HepG2 (cell line): Measurements from ENCODE around the gene AKNA. TPM values are rescaled to one million over a fixed set of nuclear protein-coding genes. Genes with fewer than 3 reads are reported as not detected.

Experiments used
- ATAC-seq: fragments of 200-7000 bp; cut with Tn5 transposase; 3 replicates; pipeline ENCODE4 v1.9.1; 2020; ENCODE audit warnings: mild to moderate bottlenecking, moderate library complexity
- BruUV-seq: library from RNA; stranded (reverse); fragments of 400-500 nt; replicated peaks from 2 replicates; lab custom pipeline; 2021; lab: Mats Ljungman, UMichigan
- CTCF ChIA-PET: fragments of 300-600 bp; formaldehyde crosslinking; extraction: SDS; loops from one replicate; lab custom pipeline; 2021; ENCODE audit warnings: low total read pairs, inconsistent platforms, low intra/inter-chr PET ratio; lab: Yijun Ruan, JAX
- POLR2A ChIA-PET: fragments of 350-600 bp; sonication (Branson Sonifier 250); formaldehyde crosslinking; loops from one replicate; lab custom pipeline; 2020; ENCODE audit warnings: antibody characterized with exemption, inconsistent platforms; lab: Yijun Ruan, JAX
- DNase-seq: peaks from one replicate; pipeline ENCODE4 v3.0.0-alpha.2; 2015; ENCODE audit warnings: low spot score
- FAIRE-seq: peaks from 3 replicates; lab custom pipeline; 2011; peaks lifted over from hg19 to GRCh38; lab: Jason Lieb, UNC
- H2AFZ ChIP-seq: one replicate; pipeline ENCODE4 v1.6.1; 2011; ENCODE audit warnings: low read length, inconsistent platforms
- H3K27ac ChIP-seq: fragments of 300-600 bp; 3 replicates; pipeline ENCODE4 v1.8.0; 2011; ENCODE audit warnings: mixed run types, mild to moderate bottlenecking, mixed read lengths, low read length, inconsistent platforms; ENCODE audit not compliant: insufficient read depth; ENCODE audit errors: extremely low read length
- H3K27me3 ChIP-seq, 2 experiments: fragments of 200-600 bp in 1 of 2; 2 replicates in 1 of 2; 3 replicates in 1 of 2; pipeline versions ENCODE4 v1.6.0 to v1.8.0; 2011; ENCODE audit warnings: low read length in 2 of 2, mild to moderate bottlenecking in 2 of 2, moderate library complexity in 2 of 2, inconsistent platforms in 1 of 2; ENCODE audit not compliant: insufficient read depth in 2 of 2, control insufficient read depth in 1 of 2
- H3K36me3 ChIP-seq, 2 experiments: fragments of 200-600 bp in 1 of 2; replicated peaks in 1 of 2; 2 replicates in 1 of 2; 3 replicates in 1 of 2; pipeline versions ENCODE4 v1.5.1 to v1.8.0; 2011; ENCODE audit warnings: low read length in 2 of 2, inconsistent platforms in 1 of 2; ENCODE audit not compliant: insufficient read depth in 2 of 2, control insufficient read depth in 1 of 2
- H3K4me1 ChIP-seq: 2 replicates; pipeline ENCODE4 v1.5.1; 2012; ENCODE audit warnings: low read length, inconsistent platforms; ENCODE audit not compliant: insufficient read depth
- H3K4me2 ChIP-seq: 2 replicates; pipeline ENCODE4 v1.6.0; 2011; ENCODE audit warnings: low read depth, low read length, inconsistent platforms
- H3K4me3 ChIP-seq, 3 experiments: fragments of 200-600 bp in 1 of 3; sonication (generic), shearing (Covaris generic) in 1 of 3; replicated peaks in 1 of 3; 2 replicates each; pipeline ENCODE4 v1.5.1; 2011 to 2016; ENCODE audit warnings: low read length in 3 of 3, inconsistent platforms in 2 of 3, low read depth in 2 of 3, mild to moderate bottlenecking in 2 of 3, control low read depth in 1 of 3, mixed read lengths in 1 of 3; ENCODE audit not compliant: insufficient read depth in 1 of 3
- H3K79me2 ChIP-seq: one replicate; pipeline ENCODE4 v1.6.1; 2011; ENCODE audit warnings: low read length, inconsistent platforms; ENCODE audit not compliant: insufficient read depth
- H3K9ac ChIP-seq: 2 replicates; pipeline ENCODE4 v1.6.0; 2011; ENCODE audit warnings: mild to moderate bottlenecking, low read depth, low read length, inconsistent platforms; ENCODE audit not compliant: insufficient read depth
- H3K9me3 ChIP-seq: 2 replicates; pipeline ENCODE4 v1.5.1; 2012; ENCODE audit warnings: mild to moderate bottlenecking, low read length
- H4K20me1 ChIP-seq: 2 replicates; pipeline ENCODE4 v1.6.0; 2011; ENCODE audit warnings: inconsistent platforms, mild to moderate bottlenecking, low read length, moderate library complexity; ENCODE audit not compliant: insufficient read depth
- ADNP ChIP-seq: sonication (generic); formaldehyde crosslinking; IDR thresholded peaks from 2 replicates; pipeline ENCODE4 v1.4.0; 2020; ENCODE audit warnings: missing genetic modification reagents
- MEF2D ChIP-seq: sonication (generic); formaldehyde crosslinking; IDR thresholded peaks from 2 replicates; pipeline ENCODE4 v1.5.1; 2020; ENCODE audit warnings: mild to moderate bottlenecking, missing genetic modification reagents
- RBM22 ChIP-seq: fragments of 200-400 bp; formaldehyde crosslinking; optimal IDR thresholded peaks from 2 replicates; pipeline ENCODE3; 2017; ENCODE audit warnings: mild to moderate bottlenecking, low read length, moderate library complexity
- ZNF629 ChIP-seq: sonication (generic); formaldehyde crosslinking; conservative IDR thresholded peaks from 2 replicates; pipeline ENCODE4 v1.5.0; 2020; ENCODE audit warnings: missing genetic modification reagents
- ZNF768 ChIP-seq: sonication (generic); formaldehyde crosslinking; IDR thresholded peaks from 2 replicates; pipeline ENCODE4 v1.4.0; 2020; ENCODE audit warnings: missing genetic modification reagents
- WGBS: methylation state at CpG from one replicate; pipeline ENCODE4 v1.1.6; 2017; ENCODE audit warnings: low lambda C conversion rate; 5-methylcytosine and 5-hydroxymethylcytosine counted together
- in situ Hi-C: cut with HindIII; loops from 2 replicates; pipeline ENCODE4 v1.10.0; 2017; ENCODE audit warnings: low pct_unique_long_range_greater_than_20kb; ENCODE audit not compliant: extremely low pct_ligation_motif_present
- intact Hi-C: fragments of 100-400 bp; cut with micrococcal nuclease; formaldehyde crosslinking; loops from one replicate; pipeline ENCODE4 v1.10.0; 2022; ENCODE audit not compliant: unreplicated experiment
- polyA plus RNA-seq, 8 experiments: library from polyadenylated mRNA; depleted of rRNA in 3 of 8; stranded (reverse) in 7 of 8; unstranded in 1 of 8; fragments of >200 nt; fragmentation: Illumina TruSeq in 4 of 8; extraction: Trizol in 4 of 8; gene quantifications; 2 replicates each; pipeline versions ENCODE4 v1.2.1 to v1.2.3, GENCODE V29; 2011 to 2016; ENCODE audit warnings: low read depth in 4 of 8, missing spikeins in 1 of 8, mixed read lengths in 1 of 8; ENCODE audit not compliant: insufficient read depth in 1 of 8
- total RNA-seq, 5 experiments: library from RNA; depleted of rRNA; stranded (reverse); fragments of >200 nt; fragmentation: Illumina TruSeq; extraction: Trizol; gene quantifications; 2 replicates each; pipeline ENCODE4 v1.2.3, GENCODE V29; 2016; ENCODE audit warnings: low read depth in 1 of 5

The AKNA gene
- total and polyA plus RNA-seq, 2 of the 13 experiments (the other 11 are each of a cell fraction or from before 2014, with no cell fraction given): 3.0 to 3.1 TPM

DNA sequence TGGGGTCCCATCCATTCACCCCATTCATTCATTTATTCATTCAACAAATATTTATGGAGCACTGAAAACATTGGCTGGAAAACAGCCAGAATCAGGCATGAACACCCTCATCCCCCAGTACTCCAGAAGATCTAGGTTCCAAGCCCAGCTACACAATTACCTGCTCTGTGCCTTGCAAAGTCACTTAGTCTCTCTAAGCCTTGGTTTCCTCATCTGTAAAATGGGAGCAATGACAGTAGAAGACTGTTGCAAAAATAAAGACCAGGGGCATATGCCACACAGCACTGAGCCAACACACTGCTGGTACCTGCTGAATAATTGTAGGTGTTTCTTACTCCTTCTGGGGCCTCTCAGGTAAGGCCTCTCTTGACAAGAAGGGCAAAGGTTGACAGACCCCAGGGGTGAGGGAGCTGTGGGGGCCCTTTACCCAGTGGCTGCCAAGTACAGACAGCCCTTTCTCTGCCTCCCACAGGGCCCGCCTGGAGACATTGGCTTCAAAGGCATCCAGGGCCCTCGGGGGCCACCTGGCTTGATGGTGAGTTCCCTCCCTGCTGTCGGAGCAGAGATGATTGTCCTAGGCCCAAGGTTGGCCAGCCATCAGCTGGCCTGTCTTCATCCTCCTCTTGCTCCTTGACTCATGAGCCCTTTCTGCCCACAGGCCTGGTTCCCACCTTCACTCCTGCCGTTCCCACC is 87.5 kb downstream of the AKNA start:
- ChIA-PET POLR2A (no interaction called here), CTCF (no interaction called here)
- no peak overlapping the region for H3K4me2 ChIP-seq
- H3K4me1 ChIP-seq: peaks cover 8% of the 10 kb centered on the region
- TF ChIP-seq ZNF629 (CRISPR knock-in tag): peak; percentile 81
- no peak for TF ChIP-seq MEF2D
- peak; percentile 40 for TF ChIP-seq RBM22
- no peaks in the 10 kb centered on the region for H3K9me3 ChIP-seq
- H3K36me3 ChIP-seq: peaks cover 31 to 87% of the 10 kb centered on the region in 2 experiments
- H2AFZ ChIP-seq: no peak overlapping the region
- intact Hi-C loops: no loop called here
- no peak overlapping the region for H3K27ac ChIP-seq
- H3K79me2 ChIP-seq: no peaks in the 10 kb centered on the region
- no peaks in the 10 kb centered on the region for H3K27me3 ChIP-seq
- in situ Hi-C loops: no loop called here
- no peak overlapping the region for H3K4me3 ChIP-seq
- BruUV-seq: no TSS peak
- ATAC-seq (no peak), DNase-seq (no peak), FAIRE-seq (no peak)
- H4K20me1 ChIP-seq: no peaks in the 10 kb centered on the region
- H3K9ac ChIP-seq: no peak overlapping the region
- 93% methylated on average over 3 of the region's 4 CpGs for WGBS

DNA sequence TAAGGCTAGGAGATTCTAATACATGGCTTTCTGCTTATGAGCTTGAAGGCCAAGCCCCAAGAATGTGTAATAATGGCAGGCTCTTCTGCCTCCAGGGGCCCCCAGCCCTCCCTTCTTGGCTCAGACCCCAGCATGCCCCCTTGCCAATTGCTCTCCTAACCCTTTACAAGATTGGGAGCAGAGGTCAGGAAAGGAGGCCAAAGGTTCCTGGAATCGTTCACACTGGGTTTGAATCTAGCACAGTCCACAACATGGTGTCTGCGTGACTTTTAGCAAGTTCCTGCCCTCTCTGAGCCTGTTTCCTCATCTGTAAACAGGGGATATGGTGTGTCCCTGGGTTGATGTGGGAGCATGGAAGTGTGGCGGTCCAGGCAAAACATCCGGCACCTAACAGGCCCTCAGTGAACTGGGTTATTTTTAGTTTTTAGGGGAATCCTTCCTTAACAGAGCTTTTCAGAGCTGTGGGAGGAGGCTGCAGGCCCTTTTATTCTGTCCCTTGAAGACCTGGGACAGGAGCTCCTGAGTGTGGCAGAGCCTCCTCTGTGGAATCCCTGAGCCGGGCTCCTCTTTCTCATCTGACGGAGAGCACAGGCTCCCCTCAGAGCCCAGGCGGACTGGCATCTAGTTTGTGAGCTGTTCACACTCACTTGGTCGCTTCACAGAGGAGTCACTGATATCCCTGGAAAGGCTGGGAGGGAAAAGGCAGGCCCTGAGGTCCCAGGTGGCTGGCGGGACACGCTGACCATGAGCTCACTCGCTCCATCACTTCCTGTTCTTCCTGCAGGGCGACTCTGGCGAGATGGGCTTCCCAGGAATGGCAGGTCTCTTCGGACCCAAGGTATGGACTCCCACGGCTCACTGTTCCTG is 88.3 kb downstream of the AKNA start:
- 0 out of 2 replicates have a peak, but pooled peaks cover under 1% of the 10 kb centered on the region for H3K4me1 ChIP-seq
- no peak overlapping the region for H3K4me3 ChIP-seq
- intact Hi-C loops (no loop called here), in situ Hi-C loops (no loop called here)
- H3K36me3 ChIP-seq: peaks cover 28 to 89% of the 10 kb centered on the region in 2 experiments
- H3K4me2 ChIP-seq: no peak overlapping the region
- ATAC-seq (no peak), FAIRE-seq (no peak), DNase-seq (no peak)
- WGBS: 94% methylated on average over 12 of the region's 15 CpGs
- H3K27ac ChIP-seq: no peak overlapping the region
- H3K27me3 ChIP-seq: no peaks in the 10 kb centered on the region
- no peaks in the 10 kb centered on the region for H3K79me2 ChIP-seq
- ChIA-PET POLR2A (no interaction called here), CTCF (no interaction called here)
- H4K20me1 ChIP-seq: no peaks in the 10 kb centered on the region
- no peak for TF ChIP-seq ADNP (CRISPR knock-in tag)
- TF ChIP-seq ZNF768 (CRISPR knock-in tag): peak; percentile 26; the same call in 1 of the 2 replicates
- peaks cover 6% of the 10 kb centered on the region for H3K9me3 ChIP-seq
- no peak overlapping the region for H3K9ac ChIP-seq
- BruUV-seq: no TSS peak
- H2AFZ ChIP-seq: no peak overlapping the region
